LNCAP (cell line): ENCODE data around the gene ACYP2.

ENCODE experiments used
- CTCF ChIP-seq: fragments of 450-650 bp; IDR thresholded peaks from 2 replicates; pipeline ENCODE4 v1.5.1; 2017; ENCODE audit warnings: mild to moderate bottlenecking

The ACYP2 gene

GRCh38 chr2:54247115-54247514 is 131.7 kb downstream of the ACYP2 start:
- no peak for TF ChIP-seq CTCF

GRCh38 chr2:54249629-54250028 is 134.2 kb downstream of the ACYP2 start:
- no peak for TF ChIP-seq CTCF

GRCh38 chr2:54254180-54254579 is 138.8 kb downstream of the ACYP2 start:
- no peak for TF ChIP-seq CTCF

- no peak for TF ChIP-seq CTCF
Measured at GRCh38 chr2:54255230-54256090, 140.0 kb downstream of the ACYP2 start.

- TF ChIP-seq CTCF, result no peak
Measured at GRCh38 chr2:54256091-54256694, 140.8 kb downstream of the ACYP2 start, which contains the start of gene TSPYL6. TSS of gene TSPYL6 (minus strand) at chr2:54256229. CDS start at chr2:54256151, 78 bp downstream.

- TF ChIP-seq CTCF, result no peak
Measured at GRCh38 chr2:54258166-54258565, 142.8 kb downstream of the ACYP2 start.

GRCh38 chr2:54259413-54260240 is 144.2 kb downstream of the ACYP2 start:
- no peak for TF ChIP-seq CTCF
